Activated T-cell treated with anti-CD3 and anti-CD28 coated beads for 24 hours (primary cell): Measurements from ENCODE around the gene BCL2L11.
"Not testable (repeated sequence)": the region's sequence is repeated elsewhere in the genome, so short reads cannot be mapped to it uniquely, and the experiment has no call there.

Experiments used
- DNase-seq: peaks from one replicate; pipeline ENCODE4 v3.0.0-alpha.2; 2020; ENCODE audit warnings: low read depth

BCL2L11 gene

DNA sequence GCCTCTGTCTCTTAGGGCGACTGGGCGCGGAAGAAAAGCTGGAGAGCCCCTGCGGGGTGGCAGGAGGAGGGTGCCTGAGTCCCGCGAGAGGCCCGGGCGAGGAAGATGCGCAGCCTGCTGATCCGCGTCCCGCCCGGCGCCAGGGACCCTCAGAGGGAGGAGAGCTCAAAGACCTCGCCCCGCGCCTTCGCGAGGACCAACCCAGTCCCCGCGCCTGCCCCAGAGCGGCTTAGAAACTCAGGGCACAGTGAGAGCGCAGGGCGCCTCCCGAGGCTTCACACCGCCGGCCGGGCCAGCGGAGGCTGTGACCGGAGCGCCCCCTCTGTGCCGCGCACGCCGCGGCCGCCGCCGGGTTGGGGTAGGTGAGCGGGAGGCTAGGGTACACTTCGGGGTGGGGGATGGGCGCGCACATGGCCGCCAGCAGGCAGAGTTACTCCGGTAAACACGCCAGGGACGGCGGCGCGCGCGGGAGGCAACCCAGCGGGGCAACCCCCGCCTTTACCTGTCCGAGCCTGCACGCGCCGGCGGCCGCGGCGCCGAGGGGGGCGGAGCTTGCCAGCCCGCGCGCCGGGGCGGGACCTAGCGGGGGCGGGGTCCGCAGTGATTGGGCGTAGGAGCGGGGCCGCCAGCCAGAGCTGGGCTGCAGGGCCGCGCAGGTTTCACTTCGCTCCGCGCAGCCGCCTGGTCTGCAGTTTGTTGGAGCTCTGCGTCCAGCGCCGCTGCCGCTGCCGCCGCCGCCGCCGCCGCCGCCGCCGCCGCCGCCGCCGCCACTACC is at the start of gene BCL2L11:
TSS of gene BCL2L11 (plus strand) at position 662 of the 775 bp plus-strand sequence. CDS start 2,832 bp downstream, outside the sequence.
- DNase-seq = peak; percentile 89

DNA sequence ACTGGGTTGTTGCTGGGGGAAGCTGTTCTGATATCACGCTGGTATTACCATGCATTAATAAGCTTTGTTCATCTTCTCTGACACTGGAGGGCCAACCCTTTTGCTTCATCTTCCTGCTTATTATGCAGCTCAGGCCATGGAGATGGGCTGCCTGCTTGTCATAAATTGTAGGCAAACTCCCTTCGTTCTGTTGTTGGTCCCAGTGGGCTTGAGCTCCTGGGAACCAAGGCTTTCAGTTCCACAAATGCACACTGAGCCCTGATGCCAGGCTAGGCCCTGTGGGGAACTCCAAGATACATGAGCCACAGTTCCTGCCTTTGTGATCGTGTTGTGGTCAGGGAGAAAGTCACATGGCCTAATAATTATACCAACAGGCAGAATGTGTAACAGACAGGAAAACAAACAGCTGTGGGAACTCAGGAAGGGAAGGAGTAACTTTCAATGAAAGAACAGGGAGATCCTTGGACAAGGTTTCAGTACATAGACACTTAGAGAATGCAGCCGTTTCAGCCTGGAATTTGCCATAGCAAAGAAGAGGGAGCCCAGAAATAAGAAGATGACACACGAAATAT is 49.0 kb upstream of the BCL2L11 start:
- no peak for DNase-seq

DNA sequence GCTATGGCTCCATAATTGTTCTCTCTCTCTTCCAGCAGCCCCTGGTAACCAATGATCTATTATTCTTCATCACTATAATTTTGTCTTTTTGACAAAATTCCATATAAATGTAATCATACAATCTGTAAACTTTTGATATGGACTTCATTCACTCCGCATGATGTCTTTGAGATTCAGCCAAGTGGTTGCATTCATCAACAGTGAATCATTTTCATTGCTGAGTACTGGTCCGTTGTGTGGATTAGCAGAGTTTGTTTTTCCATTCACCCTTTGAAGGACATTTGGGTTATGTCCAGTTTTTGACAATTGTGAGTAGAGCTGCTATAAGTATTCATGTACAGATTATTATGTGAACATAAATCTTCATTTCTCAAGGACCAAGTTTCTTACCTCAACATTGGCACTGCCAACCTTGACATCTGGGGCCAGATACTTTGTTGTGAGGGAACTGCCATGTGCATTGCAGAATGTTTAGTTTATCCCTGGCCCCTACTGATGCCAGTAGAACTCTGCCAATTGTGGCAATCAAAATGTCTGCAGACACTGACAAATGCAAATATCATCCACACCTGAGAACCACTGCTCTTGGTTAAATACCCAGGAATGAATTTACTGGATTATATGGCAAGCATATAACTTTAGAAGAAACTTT is 48.4 kb upstream of the BCL2L11 start:
- DNase-seq = no peak

DNA sequence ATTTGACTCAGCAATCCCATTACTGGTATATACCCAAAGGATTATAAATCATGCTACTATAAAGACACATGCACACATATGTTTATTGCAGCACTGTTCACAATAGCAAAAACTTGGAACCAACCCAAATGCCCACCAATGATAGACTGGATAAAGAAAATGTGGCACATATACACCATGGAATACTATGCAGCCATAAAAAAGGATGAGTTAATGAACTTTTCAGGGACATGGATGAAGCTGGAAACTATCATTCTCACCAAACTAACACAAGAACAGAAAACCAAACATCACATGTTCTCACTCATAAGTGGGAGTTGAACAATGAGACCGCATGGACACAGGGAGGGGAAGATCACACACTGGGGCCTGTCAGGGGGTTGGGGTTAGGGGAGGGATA is 38.1 kb upstream of the BCL2L11 start:
- DNase-seq = not testable (repeated sequence)

- no peak for DNase-seq
Observed at GRCh38 chr2:111091811-111092211, 28.9 kb upstream of the BCL2L11 start.

DNA sequence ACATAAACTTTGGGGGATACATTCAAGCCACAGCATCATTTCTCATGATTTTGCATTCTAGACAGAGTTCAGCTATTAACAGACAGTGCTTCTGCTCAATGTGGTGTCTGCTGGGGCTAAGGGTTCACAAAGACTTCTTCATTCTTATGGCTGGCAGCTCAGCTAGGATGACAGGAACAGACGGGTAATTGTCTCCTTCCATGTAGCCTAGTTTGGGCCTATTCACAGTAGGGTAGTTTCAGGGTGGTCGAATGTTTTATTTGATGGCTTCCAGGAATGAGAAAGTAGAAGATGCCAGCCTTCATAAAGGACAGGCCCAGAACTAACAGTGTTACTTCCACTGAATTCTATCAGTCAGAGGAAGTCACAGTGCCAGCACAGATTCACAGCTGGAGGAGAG is 26.0 kb upstream of the BCL2L11 start:
- no peak for DNase-seq

DNA sequence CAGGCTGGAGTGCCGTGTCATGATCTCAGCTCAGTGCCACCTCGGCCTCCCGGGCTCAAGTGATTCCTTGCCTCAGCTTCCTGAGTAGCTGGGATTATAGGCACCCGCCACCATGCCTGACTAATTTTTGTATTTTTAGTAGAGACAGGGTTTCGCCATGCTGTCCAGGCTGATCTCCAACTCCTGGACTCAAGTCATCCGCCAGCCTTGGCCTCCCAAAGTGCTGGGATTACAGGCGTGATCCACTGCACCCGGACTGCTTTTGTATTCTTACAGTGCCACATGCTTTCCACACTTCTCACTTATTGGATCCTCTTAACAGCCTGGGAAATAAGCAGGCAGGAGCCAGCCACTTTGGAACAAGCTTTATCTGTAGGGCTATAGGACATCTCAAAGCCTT is 25.3 kb upstream of the BCL2L11 start:
- no peak for DNase-seq

GRCh38 chr2:111099402-111099801 is 21.3 kb upstream of the BCL2L11 start:
- DNase-seq = no peak

- no peak for DNase-seq
Observed at GRCh38 chr2:111100087-111100764, 20.5 kb upstream of the BCL2L11 start.

DNA sequence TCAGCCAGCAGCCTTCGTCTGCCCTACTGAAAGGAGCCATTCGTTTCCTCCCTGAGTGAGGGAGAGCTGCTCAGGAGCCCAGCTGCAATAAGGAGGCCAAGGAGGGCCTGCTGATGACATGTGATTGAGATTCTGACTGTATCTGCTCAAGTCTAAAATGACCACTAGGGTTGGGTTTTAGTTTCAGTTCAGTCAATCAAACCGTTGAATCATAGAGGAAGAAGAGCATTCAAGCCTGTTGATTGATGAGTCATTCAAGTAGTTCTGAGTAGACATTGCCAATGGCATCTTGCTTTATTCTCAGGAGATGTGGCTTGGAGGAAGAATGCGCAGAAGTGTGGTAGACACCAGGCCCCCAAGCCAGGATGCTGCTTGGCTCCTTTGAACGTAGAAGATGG is 19.9 kb upstream of the BCL2L11 start:
- DNase-seq = no peak

DNA sequence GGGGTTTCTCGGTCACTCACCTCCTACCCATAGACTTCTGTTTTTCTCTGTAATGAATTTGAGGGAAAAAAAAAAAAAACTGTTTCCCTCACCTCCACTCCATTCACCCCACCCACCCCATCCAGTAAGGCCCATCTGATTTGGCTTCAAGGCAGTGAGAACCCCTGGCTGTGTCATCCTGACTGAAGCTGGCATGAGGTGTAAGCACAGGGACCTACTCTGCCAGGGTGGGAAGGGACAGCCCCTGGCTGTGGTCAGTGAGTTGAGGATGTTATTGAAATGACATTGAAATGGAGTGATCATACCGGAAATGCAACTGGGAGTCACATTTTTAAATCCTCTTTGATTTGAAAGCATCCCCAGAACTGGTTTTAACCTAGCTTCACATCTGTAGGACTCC is 19.1 kb upstream of the BCL2L11 start:
- DNase-seq = no peak

GRCh38 chr2:111102216-111102615 is 18.5 kb upstream of the BCL2L11 start:
- DNase-seq = no peak

- no peak for DNase-seq
Observed at GRCh38 chr2:111105926-111106325, 14.8 kb upstream of the BCL2L11 start.

DNA sequence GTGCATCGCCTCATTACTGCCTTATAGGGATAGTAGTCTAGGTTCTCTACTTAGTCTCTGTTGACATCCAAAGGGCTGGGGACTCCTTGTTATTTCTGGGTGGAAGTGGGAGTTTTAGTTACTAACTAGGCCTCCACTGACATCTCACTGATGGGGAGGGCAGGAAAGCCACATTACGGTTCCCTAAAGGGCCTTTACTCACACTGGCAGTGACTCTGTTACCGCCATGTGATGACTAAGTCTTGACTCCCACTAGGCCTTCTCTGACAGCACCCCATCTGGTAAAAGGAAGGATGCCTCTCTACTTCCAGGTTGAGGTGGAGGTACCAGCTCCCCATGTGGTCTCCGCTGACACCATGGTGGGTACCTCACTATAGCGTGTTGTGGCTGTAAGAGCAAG is 14.0 kb upstream of the BCL2L11 start:
- no peak for DNase-seq

DNA sequence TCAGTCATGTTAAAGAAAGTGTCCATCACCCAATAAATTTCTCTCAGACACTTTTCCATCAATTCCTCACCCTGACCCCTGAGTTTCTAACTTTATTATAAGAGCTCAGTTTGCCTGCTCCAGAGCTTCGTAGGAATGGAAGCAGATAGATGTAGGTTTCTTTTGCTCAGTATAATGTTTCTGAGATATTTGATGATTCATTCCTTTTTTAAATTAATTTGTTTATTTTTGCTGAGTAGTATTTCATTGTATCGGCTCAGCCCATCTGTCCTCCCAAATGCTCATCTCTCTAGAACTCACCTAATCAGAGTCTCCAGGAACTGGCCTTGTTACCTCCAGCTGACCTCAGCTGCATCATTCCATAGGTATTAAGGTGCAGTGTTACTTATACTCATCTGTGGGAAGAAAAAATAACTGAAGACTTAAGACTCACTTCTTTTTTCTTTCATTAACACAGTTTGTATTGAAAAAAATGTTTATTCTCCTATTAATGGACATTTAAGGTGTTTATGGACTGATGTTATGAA is 11.9 kb upstream of the BCL2L11 start:
- no peak for DNase-seq

GRCh38 chr2:111111101-111111755 is 9.5 kb upstream of the BCL2L11 start:
- DNase-seq = no peak

- no peak for DNase-seq
Observed at GRCh38 chr2:111113838-111114237, 6.9 kb upstream of the BCL2L11 start.

GRCh38 chr2:111116011-111116746 is 4.5 kb upstream of the BCL2L11 start:
- DNase-seq = no peak

DNA sequence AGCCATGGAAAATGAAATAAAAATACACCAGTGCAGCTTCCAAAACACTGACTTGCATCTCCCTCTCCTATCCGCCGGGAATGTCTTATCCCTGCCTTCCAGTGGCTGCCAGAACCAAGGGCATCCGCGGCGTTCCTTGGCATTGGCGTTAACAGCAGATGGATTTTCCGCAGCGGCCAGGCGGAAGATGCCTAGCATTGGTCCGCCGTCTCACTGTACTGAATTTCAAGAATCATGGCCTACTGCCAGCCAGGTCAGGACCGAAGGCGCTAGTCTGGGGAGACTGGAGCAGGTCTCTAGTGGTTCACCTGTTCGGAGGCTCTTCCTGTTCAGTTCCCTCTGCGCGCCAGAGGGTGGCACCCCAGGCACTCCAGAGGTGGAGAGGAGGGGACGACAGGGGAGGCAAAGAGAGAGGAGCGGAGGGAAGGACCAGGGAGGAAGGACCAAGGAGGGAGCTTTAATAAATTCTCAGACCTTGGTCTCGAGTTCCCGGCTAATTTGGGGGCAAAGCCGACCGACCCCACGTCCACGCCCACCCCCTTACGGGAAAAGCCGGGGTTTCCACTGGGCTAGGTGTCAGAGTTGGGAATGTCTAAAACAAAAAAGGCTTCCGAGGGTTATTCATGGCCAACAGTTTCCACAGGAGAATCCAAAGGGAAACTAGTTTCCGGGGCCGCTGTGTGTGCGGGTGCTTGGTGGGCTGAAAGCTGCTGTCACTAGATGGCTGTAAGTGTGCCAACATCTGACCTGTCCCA is 3.7 kb upstream of the BCL2L11 start:
- DNase-seq = no peak
